Mesenchymal stem cell (in vitro differentiated cells and primary cell): Measurements from ENCODE around the gene TIAM2.

Experiments used
- DNase-seq: peaks from one replicate; pipeline ENCODE4 v3.0.0-alpha.2; 2013
- H2AFZ ChIP-seq: one replicate; pipeline ENCODE4 v1.6.1; 2013; ENCODE audit warnings: low read depth, mild to moderate bottlenecking, control low read depth, inconsistent platforms, low read length, moderate library complexity
- H2AK5ac ChIP-seq: 2 replicates; pipeline ENCODE4 v1.6.1; 2013; ENCODE audit warnings: low read length, moderate library complexity, mild to moderate bottlenecking, inconsistent platforms; ENCODE audit not compliant: severe bottlenecking
- H2BK120ac ChIP-seq: one replicate; pipeline ENCODE4 v1.6.1; 2013; ENCODE audit warnings: low read depth, mild to moderate bottlenecking, inconsistent platforms, low read length, moderate library complexity
- H2BK12ac ChIP-seq, 2 experiments: one replicate each; pipeline ENCODE4 v1.6.1; 2013; ENCODE audit warnings: inconsistent platforms in 2 of 2, low read length in 2 of 2, mild to moderate bottlenecking in 2 of 2, moderate library complexity in 2 of 2, control low read depth in 1 of 2
- H2BK15ac ChIP-seq: one replicate; pipeline ENCODE4 v1.6.1; 2013; ENCODE audit warnings: mild to moderate bottlenecking, low read depth, inconsistent platforms; ENCODE audit not compliant: poor library complexity, severe bottlenecking
- H2BK5ac ChIP-seq: 2 replicates; pipeline ENCODE4 v1.6.1; 2013; ENCODE audit warnings: low read depth, mild to moderate bottlenecking, low read length, control low read depth, inconsistent platforms; ENCODE audit not compliant: poor library complexity, severe bottlenecking
- H3K14ac ChIP-seq, 2 experiments: one replicate each; pipeline ENCODE4 v1.6.1; 2013; ENCODE audit warnings: inconsistent platforms in 2 of 2, low read length in 2 of 2, control low read depth in 1 of 2, mild to moderate bottlenecking in 1 of 2, moderate library complexity in 1 of 2
- H3K18ac ChIP-seq, 2 experiments: one replicate each; pipeline ENCODE4 v1.6.1; 2013; ENCODE audit warnings: inconsistent platforms in 2 of 2, low read length in 2 of 2, control low read depth in 1 of 2, low read depth in 1 of 2, mild to moderate bottlenecking in 1 of 2
- H3K23ac ChIP-seq, 2 experiments: one replicate each; pipeline ENCODE4 v1.6.1; 2013; ENCODE audit warnings: inconsistent platforms in 2 of 2, low read length in 2 of 2, mild to moderate bottlenecking in 2 of 2, moderate library complexity in 2 of 2, control low read depth in 1 of 2
- H3K27ac ChIP-seq: 2 replicates; pipeline ENCODE4 v1.5.1; 2013; ENCODE audit warnings: mild to moderate bottlenecking, moderate library complexity, low read length, control low read depth, inconsistent platforms; ENCODE audit not compliant: poor library complexity, severe bottlenecking
- H3K27me3 ChIP-seq, 2 experiments: 2 replicates each; pipeline versions ENCODE4 v1.6.1 to v1.7.0; 2013; ENCODE audit warnings: low read length in 2 of 2, mild to moderate bottlenecking in 2 of 2, moderate library complexity in 2 of 2, control low read depth in 1 of 2, inconsistent platforms in 1 of 2; ENCODE audit not compliant: control insufficient read depth in 1 of 2, insufficient read depth in 1 of 2
- H3K36me3 ChIP-seq, 2 experiments: 2 replicates each; pipeline versions ENCODE4 v1.6.1 to v1.7.0; 2013; ENCODE audit warnings: low read length in 2 of 2, control low read depth in 1 of 2, inconsistent platforms in 1 of 2, low read depth in 1 of 2, mild to moderate bottlenecking in 1 of 2; ENCODE audit not compliant: insufficient read depth in 2 of 2, control insufficient read depth in 1 of 2
- H3K4ac ChIP-seq, 2 experiments: one replicate each; pipeline ENCODE4 v1.6.1; 2013; ENCODE audit warnings: inconsistent platforms in 2 of 2, low read length in 2 of 2, mild to moderate bottlenecking in 2 of 2, moderate library complexity in 2 of 2, control low read depth in 1 of 2, low read depth in 1 of 2
- H3K4me1 ChIP-seq: 2 replicates; pipeline ENCODE4 v1.6.1; 2013; ENCODE audit warnings: low read depth, low read length, control low read depth; ENCODE audit not compliant: control insufficient read depth, insufficient read depth
- H3K4me2 ChIP-seq: 2 replicates; pipeline ENCODE4 v1.6.1; 2013; ENCODE audit warnings: low read length, mild to moderate bottlenecking, inconsistent platforms; ENCODE audit not compliant: poor library complexity, severe bottlenecking
- H3K4me3 ChIP-seq, 2 experiments: 2 replicates each; pipeline versions ENCODE4 v1.5.1 to v1.7.0; 2013; ENCODE audit warnings: low read length in 2 of 2, mild to moderate bottlenecking in 2 of 2, control low read depth in 1 of 2, low read depth in 1 of 2; ENCODE audit not compliant: insufficient read depth in 1 of 2
- H3K79me1 ChIP-seq: replicated peaks from 2 replicates; pipeline ENCODE4 v1.6.1; 2013; ENCODE audit warnings: mild to moderate bottlenecking, control low read depth, low read length, inconsistent platforms; ENCODE audit not compliant: poor library complexity, severe bottlenecking
- H3K9ac ChIP-seq: 2 replicates; pipeline ENCODE4 v1.7.0; 2013; ENCODE audit warnings: mild to moderate bottlenecking, low read length, moderate library complexity
- H3K9me3 ChIP-seq: 2 replicates; pipeline ENCODE4 v1.7.0; 2013; ENCODE audit warnings: mild to moderate bottlenecking, low read length; ENCODE audit not compliant: control insufficient read depth
- H4K8ac ChIP-seq: one replicate; pipeline ENCODE4 v1.6.1; 2013; ENCODE audit warnings: inconsistent platforms, mild to moderate bottlenecking, low read length, moderate library complexity
- H4K91ac ChIP-seq: one replicate; pipeline ENCODE4 v1.6.1; 2013; ENCODE audit warnings: mild to moderate bottlenecking, low read length, inconsistent platforms
- WGBS: methylation state at CpG from one replicate; pipeline ENCODE4 v1.1.7; 2013; ENCODE audit warnings: mixed read lengths; 5-methylcytosine and 5-hydroxymethylcytosine counted together

TIAM2 gene

DNA sequence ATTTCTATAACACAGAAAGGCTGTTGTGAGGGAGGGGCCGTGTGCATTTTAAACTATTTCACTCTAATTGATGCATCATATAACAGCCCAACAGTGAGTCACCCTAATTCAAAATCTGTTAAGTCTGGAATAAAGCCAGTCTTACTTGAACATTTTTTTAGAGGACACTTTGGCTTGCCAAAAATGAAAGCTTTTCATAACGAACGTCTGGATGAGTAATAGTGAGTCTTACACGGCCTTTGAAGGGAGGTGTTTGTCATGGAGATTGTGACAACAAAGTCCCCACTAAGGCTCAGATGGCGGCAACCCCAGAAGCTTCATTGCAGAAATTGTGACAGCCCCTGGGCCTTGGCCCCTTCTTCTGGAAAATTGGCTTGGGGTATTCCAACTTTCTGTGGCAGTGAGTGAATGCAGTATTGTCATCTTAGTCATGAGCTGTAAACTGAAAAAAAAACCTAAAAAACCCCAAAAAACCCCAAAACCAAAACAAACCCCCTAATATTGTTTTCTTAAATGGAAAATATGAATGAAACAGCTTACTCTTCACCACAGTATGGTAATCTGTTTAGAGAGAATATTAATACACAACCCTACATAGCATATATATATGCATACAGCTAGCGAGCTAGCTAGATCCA is 176.1 kb downstream of the TIAM2 start:
- H3K79me1 ChIP-seq = no peaks in the 10 kb centered on the region
- no peak overlapping the region for H4K91ac ChIP-seq
- H3K9me3 ChIP-seq = no peaks in the 10 kb centered on the region
- peak overlapping the region; percentile 65 for H3K9ac ChIP-seq
- no peaks in the 10 kb centered on the region for H3K27me3 ChIP-seq
- H3K23ac ChIP-seq = no peak overlapping the region
- H2BK5ac ChIP-seq = no peak overlapping the region
- no peak overlapping the region for H3K18ac ChIP-seq
- H2AK5ac ChIP-seq = no peak overlapping the region
- H3K4me2 ChIP-seq = peak overlapping the region; percentile 30
- 20% methylated on average over 5 of the region's 6 CpGs for WGBS
- DNase-seq = peak; percentile 88
- no peak overlapping the region for H2BK12ac ChIP-seq
- no peak overlapping the region for H3K27ac ChIP-seq
- H3K4ac ChIP-seq = no peak overlapping the region
- H2BK120ac ChIP-seq = no peak overlapping the region
- peak overlapping the region in 1 of 2 experiments; percentile 22 for H3K4me3 ChIP-seq
- no peak overlapping the region for H2BK15ac ChIP-seq
- no peaks in the 10 kb centered on the region for H3K36me3 ChIP-seq
- H3K14ac ChIP-seq = no peak overlapping the region
- peaks cover 9% of the 10 kb centered on the region for H3K4me1 ChIP-seq
- no peak overlapping the region for H2AFZ ChIP-seq
- no peak overlapping the region for H4K8ac ChIP-seq

DNA sequence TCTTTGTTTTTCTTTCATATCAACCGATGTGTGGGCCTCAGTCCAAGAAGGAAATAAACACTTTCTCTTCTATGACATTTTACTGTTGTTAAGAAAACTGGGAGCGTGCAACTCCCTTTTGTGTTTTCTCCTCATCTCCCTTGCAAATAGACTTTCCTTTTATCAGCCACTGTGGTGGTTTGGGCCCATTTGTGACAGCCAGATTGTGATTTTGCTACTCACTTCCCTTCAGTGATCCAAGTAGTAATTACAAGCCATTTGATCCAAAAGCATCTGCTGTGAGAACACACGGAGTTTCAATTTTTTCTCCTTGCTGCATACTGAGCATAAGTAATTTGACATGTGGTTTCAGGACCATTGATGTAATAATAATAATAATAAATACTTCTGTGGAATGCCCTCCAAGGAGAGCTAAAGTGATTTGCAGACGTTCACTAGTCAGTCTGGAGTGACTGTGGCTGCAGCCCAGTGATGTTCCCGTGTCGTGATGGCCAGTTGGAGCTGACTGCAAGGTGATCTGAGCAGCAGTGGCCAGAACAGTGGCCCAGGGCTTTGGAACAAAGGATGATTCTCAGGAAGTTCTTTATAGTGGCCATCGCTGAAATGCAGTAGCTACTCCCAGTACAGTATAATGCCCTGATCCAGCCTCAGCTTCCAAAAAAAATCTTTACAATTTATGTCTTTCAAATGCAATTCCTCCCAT is 176.8 kb downstream of the TIAM2 start:
- Histone ChIP-seq H3K4me2 (no peak overlapping the region), H3K36me3 (no peaks in the 10 kb centered on the region), H3K18ac (no peak overlapping the region), H4K8ac (no peak overlapping the region), H2BK15ac (no peak overlapping the region), H3K79me1 (no peaks in the 10 kb centered on the region), H4K91ac (no peak overlapping the region), H3K9ac (peak overlapping the region; percentile 65), H2AK5ac (no peak overlapping the region), H3K9me3 (no peaks in the 10 kb centered on the region), H3K27ac (no peak overlapping the region), H2AFZ (no peak overlapping the region), H3K4ac (no peak overlapping the region), H2BK120ac (no peak overlapping the region), H3K23ac (no peak overlapping the region), H2BK5ac (no peak overlapping the region), H3K4me1 (peaks cover 9% of the 10 kb centered on the region), H3K4me3 (peak overlapping the region in 1 of 2 experiments; percentile 22), H2BK12ac (no peak overlapping the region), H3K14ac (no peak overlapping the region), H3K27me3 (no peaks in the 10 kb centered on the region)
- DNase-seq = peak; percentile 30
- WGBS = 49% methylated on average over 6 of the region's 7 CpGs

DNA sequence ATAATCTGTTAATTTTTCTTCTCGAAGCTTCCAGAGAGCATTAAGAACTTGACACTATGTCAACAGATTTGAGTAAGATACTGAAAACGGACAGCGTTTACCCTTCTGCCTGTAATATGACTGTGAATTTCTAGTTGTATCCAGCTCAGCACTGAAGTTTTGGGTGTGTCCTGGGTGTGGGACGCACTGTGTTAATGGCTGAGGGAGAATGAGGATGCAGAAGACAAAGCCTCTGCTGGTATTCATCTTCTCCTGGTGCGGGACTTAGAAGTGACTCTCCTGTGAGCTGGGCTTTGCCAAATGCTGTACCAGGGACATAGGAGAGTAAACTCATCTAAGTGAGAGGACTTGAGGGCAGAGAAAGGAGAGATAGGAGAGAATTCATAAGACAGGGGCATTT is 178.4 kb downstream of the TIAM2 start:
- Histone ChIP-seq H3K36me3 (no peaks in the 10 kb centered on the region), H3K4ac (no peak overlapping the region), H2BK15ac (no peak overlapping the region), H3K4me1 (peaks cover 9% of the 10 kb centered on the region), H4K91ac (no peak overlapping the region), H2AK5ac (peak overlapping the region; percentile 16), H2AFZ (no peak overlapping the region), H3K4me2 (no peak overlapping the region), H3K4me3 (no peak overlapping the region), H3K79me1 (no peaks in the 10 kb centered on the region), H3K23ac (no peak overlapping the region), H3K27ac (no peak overlapping the region), H3K27me3 (no peaks in the 10 kb centered on the region), H4K8ac (no peak overlapping the region), H3K9ac (no peak overlapping the region), H3K9me3 (no peaks in the 10 kb centered on the region), H3K14ac (no peak overlapping the region), H2BK120ac (no peak overlapping the region), H2BK12ac (no peak overlapping the region), H2BK5ac (no peak overlapping the region), H3K18ac (no peak overlapping the region)
- WGBS = 94% methylated on average over 5 of the region's 5 CpGs
- no peak for DNase-seq

DNA sequence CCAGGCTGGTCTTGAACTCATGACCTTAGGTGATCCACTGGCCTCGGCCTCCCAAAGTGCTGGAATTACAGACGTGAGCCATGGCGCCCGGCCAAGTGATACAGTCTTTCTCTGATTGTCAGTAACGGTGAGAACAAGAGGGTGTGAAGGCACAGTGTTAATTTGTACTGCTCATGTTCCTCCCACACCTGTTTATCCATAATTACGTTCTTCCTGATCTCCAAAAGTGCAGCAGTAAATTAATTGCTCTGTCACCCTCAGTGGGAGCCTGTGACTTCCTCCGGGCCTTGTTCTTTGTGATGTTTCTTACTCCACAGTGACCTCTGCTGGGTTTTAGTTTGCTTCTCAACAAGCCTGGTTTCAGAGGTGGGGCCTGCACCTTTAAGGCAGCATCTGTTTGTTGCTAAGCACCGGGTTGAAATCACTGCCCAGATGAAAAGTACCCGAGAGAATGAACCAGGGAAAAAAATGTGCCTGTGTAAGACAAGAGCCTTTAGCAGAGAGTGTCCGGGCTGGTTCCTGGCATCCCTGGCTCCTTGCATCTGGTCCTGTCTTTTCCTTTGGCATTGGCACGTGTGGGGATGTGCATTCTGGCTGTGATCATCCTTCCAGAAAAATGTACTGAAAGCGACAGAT is 179.6 kb downstream of the TIAM2 start:
- Histone ChIP-seq H3K4me3 (no peak overlapping the region), H2BK120ac (no peak overlapping the region)
- 54% methylated on average over 11 of the region's 12 CpGs for WGBS

More for the DNA sequence above, 179.6 kb downstream of the TIAM2 start:
- Histone ChIP-seq H2BK5ac (no peak overlapping the region), H3K9ac (peak overlapping the region; percentile 46), H3K4ac (no peak overlapping the region), H3K4me1 (peaks cover 9% of the 10 kb centered on the region), H2BK12ac (no peak overlapping the region), H3K36me3 (no peaks in the 10 kb centered on the region), H4K8ac (peak overlapping the region; percentile 24), H3K9me3 (no peaks in the 10 kb centered on the region), H3K27ac (no peak overlapping the region), H3K27me3 (no peaks in the 10 kb centered on the region), H2AK5ac (no peak overlapping the region), H3K4me2 (no peak overlapping the region), H3K14ac (no peak overlapping the region), H2AFZ (no peak overlapping the region), H3K23ac (no peak overlapping the region), H3K79me1 (no peaks in the 10 kb centered on the region), H3K18ac (no peak overlapping the region), H2BK15ac (no peak overlapping the region), H4K91ac (no peak overlapping the region)
- DNase-seq = peak; percentile 85
